ENCODE data around the gene PMS2. TPM values are rescaled to one million over a fixed set of nuclear protein-coding genes. Genes with fewer than 3 reads are reported as not detected.
"Not testable (repeated sequence)": the region's sequence is repeated elsewhere in the genome, so short reads cannot be mapped to it uniquely, and the experiment has no call there.

PMS2 gene
- total RNA-seq, 2 experiments from 2014 or later = 24.5 to 26.7 TPM

- POLR2A ChIA-PET = no interaction called here
- CTCF ChIA-PET = no interaction called here
These were observed 13.9 kb upstream of the PMS2 start for GRCh38 chr7:6022707-6023106.

DNA sequence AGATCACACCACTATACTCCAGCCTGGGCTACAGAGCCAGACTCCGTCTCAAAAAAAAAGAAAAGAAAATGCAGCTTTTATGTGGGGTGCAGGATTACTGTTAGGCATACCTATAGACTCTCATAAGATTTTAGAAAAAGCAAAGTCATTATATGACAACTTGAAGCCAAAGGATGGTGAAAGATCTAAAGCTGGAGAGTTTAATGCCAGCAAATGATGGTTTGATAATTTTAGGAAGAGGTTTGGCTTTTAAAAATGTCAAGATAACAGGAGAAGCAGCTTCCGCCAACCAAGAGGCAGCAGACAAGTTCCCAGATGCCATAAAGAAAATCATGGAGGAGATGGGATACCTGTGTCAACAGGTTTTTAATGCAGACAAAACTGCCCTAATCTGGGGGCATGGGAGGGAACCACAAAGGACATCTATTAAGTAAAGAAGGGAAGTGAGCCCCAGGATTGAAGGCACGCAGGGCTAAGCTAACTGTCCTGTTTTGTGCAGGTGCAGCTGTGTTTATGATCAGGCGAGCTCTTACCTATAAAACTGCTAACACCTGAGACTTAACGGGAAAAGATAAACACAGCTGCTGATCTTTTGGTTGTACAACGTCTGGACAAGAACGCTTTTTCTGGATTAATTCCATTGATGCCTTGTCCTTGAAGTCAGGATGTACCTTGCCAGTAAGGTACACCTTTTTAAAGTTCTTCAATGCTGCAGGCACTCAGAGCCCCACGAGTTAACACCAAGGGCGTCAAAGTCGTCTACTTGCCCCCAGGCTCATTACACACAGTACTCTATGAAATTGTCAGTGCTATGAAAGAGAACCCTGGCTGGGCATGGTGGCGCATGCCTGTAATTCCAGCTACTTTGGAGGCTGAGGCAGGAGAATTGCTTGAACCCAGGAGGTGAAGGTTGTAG is 11.8 kb upstream of the PMS2 start:
- ChIA-PET POLR2A (interaction anchor here (0.6 kb wide), 1 partner anchor 325 kb away, joined by 6 read pairs; no protein-coding TSS in a partner anchor), CTCF (interaction anchor here (0.7 to 1.2 kb wide), 3 partner anchors 16 to 415 kb away, joined by 3 to 4 read pairs (median 4); no protein-coding TSS in a partner anchor)

DNA sequence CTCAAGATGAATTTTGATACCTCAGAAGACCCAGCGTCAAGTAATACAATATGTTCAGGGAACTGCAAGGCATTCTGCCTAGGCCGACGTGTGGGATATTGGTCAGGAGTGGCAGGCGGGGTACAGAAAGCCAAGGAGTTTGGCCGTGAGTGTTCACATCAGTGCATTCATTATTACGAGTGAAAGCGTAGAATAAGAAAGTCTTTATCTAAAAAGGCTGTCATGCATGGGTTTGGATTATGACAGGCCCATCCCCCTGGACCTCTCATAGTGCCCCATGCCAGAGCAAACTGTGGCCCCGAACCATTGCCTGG is 7.8 kb upstream of the PMS2 start:
- ChIA-PET POLR2A (no interaction called here), CTCF (interaction anchor here (0.8 kb wide), 1 partner anchor 19 kb away, joined by 3 read pairs; no protein-coding TSS in a partner anchor)

GRCh38 chr7:6015917-6016652 is 7.2 kb upstream of the PMS2 start:
- POLR2A ChIA-PET = no interaction called here

DNA sequence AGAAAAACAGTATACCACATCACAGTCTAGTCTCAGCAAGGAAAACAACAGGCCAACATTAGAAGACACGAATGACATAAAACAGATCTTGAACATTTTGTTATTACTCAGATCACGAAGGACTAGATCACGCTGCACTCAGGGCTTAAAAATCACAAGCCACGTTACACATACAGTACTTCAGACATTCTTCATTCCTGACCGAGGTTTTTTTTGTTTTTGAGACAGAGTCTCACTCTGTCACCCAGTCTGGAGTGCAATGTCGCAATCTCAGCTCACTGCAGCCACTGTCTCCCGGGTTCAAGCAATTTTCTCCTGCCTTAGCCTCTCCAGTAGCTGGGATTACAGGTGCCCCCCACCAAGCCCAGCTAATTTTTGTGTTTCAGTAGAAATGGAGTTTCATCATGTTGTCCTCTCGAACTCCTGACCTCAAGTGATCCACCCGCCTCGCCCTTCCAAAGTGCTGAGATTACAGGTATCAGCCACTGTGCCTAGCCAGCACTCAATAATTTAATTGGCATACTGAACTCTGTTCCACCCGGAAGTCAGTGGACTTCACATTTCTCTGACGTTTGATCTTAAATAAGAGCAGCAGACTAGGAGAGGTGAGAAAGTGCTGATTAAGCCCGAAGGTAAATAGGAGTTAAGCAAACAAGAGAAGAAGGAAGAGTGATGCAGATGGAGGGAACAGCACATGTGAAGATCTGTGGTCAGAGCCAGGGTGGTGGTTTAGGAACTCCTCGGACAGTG is 3.7 kb upstream of the PMS2 start:
- CTCF ChIA-PET = interaction anchor here (0.5 kb wide), 1 partner anchor 177 kb away, joined by 3 read pairs; no protein-coding TSS in a partner anchor
- POLR2A ChIA-PET = interaction anchor here (0.9 kb wide), 1 partner anchor 359 kb away, joined by 3 read pairs; no protein-coding TSS in a partner anchor

More at GRCh38 chr7:6015917-6016652, 7.2 kb upstream of the PMS2 start:
- CTCF ChIA-PET = interaction anchor here (0.7 to 1.0 kb wide), 2 partner anchors 12 to 14 kb away, joined by 3 to 5 read pairs; no protein-coding TSS in a partner anchor

GRCh38 chr7:6011541-6011940 is 2.7 kb upstream of the PMS2 start:
- CTCF ChIA-PET = interaction anchor here (0.5 kb wide), 1 partner anchor 176 kb away, joined by 3 read pairs; no protein-coding TSS in a partner anchor

GRCh38 chr7:6010370-6010769 is 1.5 kb upstream of the PMS2 start:
- CTCF ChIA-PET, POLR2A ChIA-PET: not testable (repeated sequence)

More at GRCh38 chr7:6011541-6011940, 2.7 kb upstream of the PMS2 start:
- POLR2A ChIA-PET = no interaction called here

DNA sequence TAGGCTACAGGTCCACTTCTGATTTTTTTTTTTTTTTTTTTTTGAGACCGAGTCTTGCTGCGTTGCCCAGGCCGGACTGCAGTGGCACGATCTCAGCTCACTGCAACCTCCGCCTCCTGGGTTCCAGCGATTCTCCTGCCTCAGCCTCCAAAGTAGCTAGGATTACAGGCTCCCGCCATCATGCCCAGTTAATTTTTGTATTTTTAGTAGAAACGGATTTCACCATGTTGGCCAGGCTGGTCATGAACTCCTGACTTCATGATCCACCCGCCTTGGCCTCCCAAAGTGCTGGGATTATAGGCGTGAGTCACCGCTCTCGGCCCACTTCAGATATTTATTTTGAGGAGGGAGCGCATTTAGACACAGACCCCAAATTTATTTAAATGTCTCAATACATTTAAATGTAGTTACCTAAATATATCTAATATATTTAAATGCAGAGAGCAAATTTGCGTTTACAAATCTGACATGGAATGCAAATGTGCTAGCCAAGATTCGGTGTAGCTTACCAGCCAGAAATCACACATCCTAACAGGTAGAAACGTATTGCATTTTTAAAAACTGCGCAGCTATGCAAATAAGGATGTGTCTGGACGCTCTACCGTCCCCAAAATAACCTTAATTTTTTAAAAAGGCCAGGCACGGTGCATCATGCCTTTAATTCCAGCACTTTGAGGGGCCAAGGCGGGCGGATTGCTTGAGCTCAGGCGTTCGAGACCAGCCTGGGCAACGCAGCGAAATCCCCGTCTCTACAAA is 836 bp downstream of the PMS2 start:
- CTCF ChIA-PET, POLR2A ChIA-PET: not testable (repeated sequence)

DNA sequence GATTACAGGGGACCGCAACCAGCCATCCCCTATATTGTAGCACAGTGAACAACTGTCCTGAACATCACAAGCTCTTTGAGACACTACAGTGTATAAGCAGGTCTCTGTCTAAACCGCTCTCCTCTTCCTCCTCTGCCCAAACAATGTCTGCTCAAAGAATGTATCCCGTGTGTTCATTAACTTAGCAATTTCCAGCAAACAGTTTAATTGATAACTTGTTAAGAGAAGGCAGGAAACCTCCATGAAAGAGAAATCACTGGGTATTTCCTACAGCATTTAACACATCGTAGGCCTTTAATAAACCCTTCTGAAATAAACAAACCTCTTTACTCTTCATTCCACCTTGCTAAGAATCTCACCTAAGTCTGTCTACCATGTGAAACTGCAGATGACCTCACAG is 1.5 kb downstream of the PMS2 start:
- CTCF ChIA-PET = no interaction called here
- POLR2A ChIA-PET = no interaction called here

- CTCF ChIA-PET = interaction anchor here (0.7 to 1.5 kb wide), 5 partner anchors 16 to 276 kb away, joined by 3 read pairs; no protein-coding TSS in a partner anchor
- POLR2A ChIA-PET = no interaction called here
These were observed 11.5 kb downstream of the PMS2 start for GRCh38 chr7:5997210-5997808.

DNA sequence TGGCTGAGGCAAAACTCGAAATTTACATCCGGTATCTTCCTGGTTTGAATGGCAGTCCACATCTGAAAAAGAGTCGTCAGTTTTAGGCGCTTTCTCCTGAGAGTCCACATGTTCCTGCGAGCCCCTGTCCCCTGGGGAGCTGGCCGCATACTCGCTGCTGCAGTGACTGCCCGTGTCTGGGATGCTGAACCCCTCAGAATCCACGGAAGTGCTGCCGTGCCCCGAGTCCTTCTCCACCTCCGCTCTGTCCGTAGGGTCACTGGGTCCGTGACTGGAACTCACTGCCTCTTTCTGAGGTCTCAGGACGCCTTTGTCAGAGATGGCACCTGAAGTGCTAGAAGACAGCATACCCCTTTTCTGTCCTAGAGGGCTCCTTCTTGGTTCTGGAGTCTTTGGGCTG is 21.8 kb downstream of the PMS2 start:
- POLR2A ChIA-PET, CTCF ChIA-PET: not testable (repeated sequence)

DNA sequence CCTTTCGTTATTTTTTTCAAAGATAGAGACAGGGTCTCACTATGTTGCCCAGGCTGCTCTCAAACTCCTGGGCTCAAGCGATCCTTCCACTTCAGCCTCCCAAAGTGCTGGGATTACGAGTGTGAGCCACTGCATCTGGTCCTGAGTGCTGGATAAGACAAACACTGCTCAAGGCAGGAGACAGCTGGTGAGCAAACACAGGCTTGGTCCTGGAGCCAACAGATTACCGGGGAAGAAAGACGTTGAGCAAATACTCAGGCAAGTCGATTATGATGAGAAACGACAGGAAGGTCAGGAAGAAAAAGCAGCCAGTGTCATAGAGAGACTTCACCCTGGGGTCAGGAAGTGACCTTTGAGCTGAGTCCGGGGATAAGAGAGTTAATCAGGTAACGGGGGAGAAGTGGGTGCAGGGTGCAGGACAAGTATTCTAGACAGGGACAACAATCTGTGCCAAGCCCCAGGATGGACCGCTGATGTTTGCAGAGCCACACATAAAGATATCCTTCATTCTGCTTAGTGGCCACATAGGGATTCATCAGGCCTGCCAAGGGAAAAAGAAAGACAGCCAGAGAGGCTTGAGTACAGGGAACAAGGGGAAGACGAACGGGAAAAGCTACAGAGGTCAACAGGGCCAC is 29.1 kb downstream of the PMS2 start:
- CTCF ChIA-PET, POLR2A ChIA-PET: not testable (repeated sequence)

GRCh38 chr7:5973580-5973979 is 35.3 kb downstream of the PMS2 start:
- POLR2A ChIA-PET, CTCF ChIA-PET: not testable (repeated sequence)

DNA sequence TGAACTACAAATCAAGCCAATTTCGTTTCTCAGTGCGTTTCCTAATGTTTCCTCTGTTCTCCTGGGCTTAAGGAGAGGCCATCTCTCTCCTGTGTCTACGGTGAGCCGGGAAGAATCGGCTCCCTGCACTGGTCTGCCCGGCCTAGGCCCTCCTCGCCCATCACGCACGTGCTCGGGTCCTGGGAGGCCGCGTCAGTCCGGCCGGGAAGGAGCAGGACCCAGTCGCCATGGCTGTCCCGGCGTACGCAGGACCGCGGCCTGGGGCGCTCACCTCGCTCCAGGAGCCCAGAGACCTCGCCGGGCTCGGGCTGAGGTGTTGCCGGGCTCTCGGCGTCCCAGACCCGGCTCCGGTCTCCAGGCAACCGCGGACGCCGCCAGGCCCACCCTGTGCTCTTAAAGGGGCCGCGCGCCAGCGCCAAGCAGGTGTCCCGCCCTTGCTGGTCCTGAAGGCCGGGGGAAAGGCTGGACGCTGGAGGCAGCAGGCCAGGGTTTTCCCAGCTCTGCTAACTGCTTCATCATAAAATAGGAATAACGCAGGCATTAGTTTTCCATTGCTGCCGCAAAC is 38.4 kb downstream of the PMS2 start, which contains the start of gene RSPH10B:
TSS of gene RSPH10B (minus strand) at position 343 of the 565 bp plus-strand sequence. CDS start 3,573 bp downstream, outside the sequence.
- CTCF ChIA-PET, POLR2A ChIA-PET: not testable (repeated sequence)

DNA sequence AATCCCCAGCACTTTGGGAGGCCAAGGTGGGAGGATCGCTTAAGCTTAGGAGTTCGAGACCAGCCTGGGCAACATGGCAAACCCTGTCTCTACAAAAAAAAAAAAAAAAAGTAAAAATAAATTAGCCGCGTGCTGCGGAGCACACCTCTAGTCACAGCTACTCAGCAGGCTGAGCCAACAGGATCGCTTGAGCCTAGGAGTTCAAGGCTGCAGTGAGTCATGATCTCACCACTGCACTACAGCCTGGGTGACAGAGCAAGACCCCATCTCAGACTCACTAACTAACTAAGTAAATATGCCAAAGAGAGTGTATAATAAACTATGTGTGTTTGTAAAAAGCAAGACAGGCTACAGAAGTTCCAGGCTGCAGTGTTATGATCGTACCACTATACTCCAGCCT is 45.0 kb downstream of the PMS2 start:
- CTCF ChIA-PET = not testable (repeated sequence)

GRCh38 chr7:5963205-5963604 is 45.6 kb downstream of the PMS2 start:
- CTCF ChIA-PET = not testable (repeated sequence)

More for the DNA sequence above, 45.0 kb downstream of the PMS2 start:
- POLR2A ChIA-PET = not testable (repeated sequence)

DNA sequence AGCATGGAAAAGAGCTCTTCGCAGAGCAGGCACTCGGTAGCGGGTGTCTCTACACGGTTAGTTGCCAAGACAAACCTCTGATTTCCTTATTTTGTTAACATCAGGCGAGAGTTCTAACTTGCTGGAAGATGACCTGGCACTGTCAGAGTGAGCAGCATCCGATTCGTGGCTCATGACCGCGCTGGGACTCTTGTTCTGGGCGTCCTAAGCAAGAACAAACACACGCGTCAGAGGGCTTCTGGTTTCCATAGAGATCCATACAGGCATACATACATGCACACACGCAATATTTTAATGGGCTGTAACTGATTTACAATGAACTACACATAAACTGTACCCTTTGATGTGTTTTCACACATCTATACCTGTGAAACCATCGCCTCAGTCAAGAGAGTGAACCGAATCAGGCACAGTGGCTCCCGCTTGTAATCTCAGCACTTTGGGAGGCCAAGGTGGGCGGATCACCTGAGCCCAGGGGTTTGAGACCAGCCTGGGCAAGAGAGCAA is 73.9 kb downstream of the PMS2 start:
- POLR2A ChIA-PET, CTCF ChIA-PET: not testable (repeated sequence)

More at GRCh38 chr7:5963205-5963604, 45.6 kb downstream of the PMS2 start:
- POLR2A ChIA-PET = not testable (repeated sequence)
